ENCODE measurements around the gene RAMP1. TPM values are rescaled to one million over a fixed set of nuclear protein-coding genes. Genes with fewer than 3 reads are reported as not detected.

The RAMP1 gene
- total RNA-seq, 1 experiment from 2014 or later = 0.63 TPM

DNA sequence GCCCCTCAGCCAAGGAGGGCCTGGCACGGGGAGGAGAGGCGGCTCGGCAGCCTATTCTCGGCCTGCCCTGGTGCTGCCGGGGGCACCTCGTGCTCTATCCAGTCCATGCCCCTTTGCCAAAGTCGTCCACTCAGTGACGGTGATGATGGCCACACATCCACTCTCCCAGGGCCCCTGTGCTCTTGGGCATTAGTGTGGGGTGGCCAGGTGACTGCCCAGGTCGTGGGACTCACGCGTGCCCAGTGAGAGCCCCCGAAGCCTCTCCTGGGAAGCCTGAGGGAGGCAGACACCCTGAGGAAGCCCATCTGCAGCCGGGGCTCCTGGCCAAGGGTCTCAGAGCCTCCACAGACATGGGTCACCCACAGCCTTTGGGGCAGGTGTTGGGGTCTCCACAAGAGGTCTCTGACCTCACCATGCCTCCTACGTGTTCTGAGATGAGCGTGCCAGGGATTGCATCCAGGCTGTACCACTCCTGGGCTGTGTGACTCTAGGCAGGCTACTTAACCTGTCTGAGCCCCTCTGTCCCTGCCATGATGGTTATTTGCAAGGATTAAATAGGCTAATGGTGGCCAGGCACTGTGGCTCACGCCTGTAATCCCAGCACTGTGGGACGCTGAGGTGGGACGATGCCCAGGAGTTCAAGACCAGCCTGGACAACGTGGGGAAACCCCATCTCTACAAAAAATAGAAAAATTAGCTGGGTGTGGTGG lies 12.9 kb downstream of the RAMP1 start:
- Histone ChIP-seq H3K27me3 (ENCODE audit: insufficient read depth, low read length) (no peaks in the 10 kb centered on the region), H3K79me2 (ENCODE audit: insufficient read depth, low read length) (no peaks in the 10 kb centered on the region), H3K14ac (ENCODE audit: insufficient read depth, low read length) (no peak overlapping the region; the same call in 1 of the 2 replicates), H3K23ac (ENCODE audit: insufficient read length, low read depth, low read length) (no peak overlapping the region), H2AK5ac (ENCODE audit: insufficient read length, low read length) (no peak overlapping the region), H2BK20ac (ENCODE audit: low read depth, low read length, poor library complexity, severe bottlenecking) (no peak overlapping the region), H4K91ac (ENCODE audit: insufficient read length, low read depth, low read length) (no peak overlapping the region), H3K4me1 (ENCODE audit: insufficient read depth, low read length) (no peaks in the 10 kb centered on the region), H2BK120ac (ENCODE audit: low read depth, low read length, poor library complexity, severe bottlenecking) (no peak overlapping the region), H3K56ac (ENCODE audit: insufficient read length, low read depth, low read length) (no peak overlapping the region), H3K9ac (ENCODE audit: extremely low read depth, insufficient read length, low read length) (no peak overlapping the region), H3K4me2 (ENCODE audit: insufficient read depth, insufficient read length, low read length) (no peak overlapping the region), H4K5ac (ENCODE audit: insufficient read length, low read depth, low read length) (no peak overlapping the region), H4K8ac (replicated peaks; ENCODE audit: insufficient read length, low read depth, low read length) (no peak overlapping the region), H2BK5ac (ENCODE audit: insufficient read length, low read length) (no peak overlapping the region), H3K4ac (ENCODE audit: low read depth, low read length) (no peak overlapping the region), H2BK15ac (ENCODE audit: low read depth, low read length) (no peak overlapping the region), H3K79me1 (ENCODE audit: insufficient read depth, low read depth, low read length, poor library complexity, severe bottlenecking) (no peaks in the 10 kb centered on the region), H4K20me1 (ENCODE audit: control insufficient read depth, insufficient read depth, insufficient read length) (no peaks in the 10 kb centered on the region), H3K18ac (ENCODE audit: insufficient read length, low read depth, low read length) (no peak overlapping the region), H3K27ac (ENCODE audit: insufficient read length, low read depth, low read length) (no peak overlapping the region), H2BK12ac (ENCODE audit: insufficient read length, low read depth, low read length) (no peak overlapping the region), H3T11ph (ENCODE audit: low read length) (no peak overlapping the region), H3K23me2 (ENCODE audit: insufficient read length, low read depth, low read length, poor library complexity, severe bottlenecking) (no peaks in the 10 kb centered on the region), H2AFZ (ENCODE audit: low read length) (no peak overlapping the region), H3K9me3 (ENCODE audit: control insufficient read depth, low read depth, low read length) (no peaks in the 10 kb centered on the region)
- Mint-ChIP-seq H3K4me1 (no peaks in the 10 kb centered on the region; a peak in 1 of 4 replicates), H3K27me3 (ENCODE audit: low read depth) (peaks cover 2% of the 10 kb centered on the region), H3K9me3 (no peaks in the 10 kb centered on the region), H3K27ac (no peak overlapping the region), H3K4me3 (no peak overlapping the region), H3K36me3 (ENCODE audit: insufficient read depth in 1 of 3, low read depth in 3 of 3) (no peaks in the 10 kb centered on the region; a peak in 1 of 7 replicates)
- WGBS (ENCODE audit: extremely low coverage, insufficient read length, low lambda C conversion rate) = no CpG with 5 or more reads among the region's 19 CpGs
- no peak for DNase-seq
- TF ChIP-seq, protein P1, sequence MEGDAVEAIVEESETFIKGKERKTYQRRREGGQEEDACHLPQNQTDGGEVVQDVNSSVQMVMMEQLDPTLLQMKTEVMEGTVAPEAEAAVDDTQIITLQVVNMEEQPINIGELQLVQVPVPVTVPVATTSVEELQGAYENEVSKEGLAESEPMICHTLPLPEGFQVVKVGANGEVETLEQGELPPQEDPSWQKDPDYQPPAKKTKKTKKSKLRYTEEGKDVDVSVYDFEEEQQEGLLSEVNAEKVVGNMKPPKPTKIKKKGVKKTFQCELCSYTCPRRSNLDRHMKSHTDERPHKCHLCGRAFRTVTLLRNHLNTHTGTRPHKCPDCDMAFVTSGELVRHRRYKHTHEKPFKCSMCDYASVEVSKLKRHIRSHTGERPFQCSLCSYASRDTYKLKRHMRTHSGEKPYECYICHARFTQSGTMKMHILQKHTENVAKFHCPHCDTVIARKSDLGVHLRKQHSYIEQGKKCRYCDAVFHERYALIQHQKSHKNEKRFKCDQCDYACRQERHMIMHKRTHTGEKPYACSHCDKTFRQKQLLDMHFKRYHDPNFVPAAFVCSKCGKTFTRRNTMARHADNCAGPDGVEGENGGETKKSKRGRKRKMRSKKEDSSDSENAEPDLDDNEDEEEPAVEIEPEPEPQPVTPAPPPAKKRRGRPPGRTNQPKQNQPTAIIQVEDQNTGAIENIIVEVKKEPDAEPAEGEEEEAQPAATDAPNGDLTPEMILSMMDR (conservative IDR thresholded peaks at IDR 0.05) = no peak

All from H9 (cell line).